ENCODE data around the gene CHRNA4. TPM values are rescaled to one million over a fixed set of nuclear protein-coding genes. Genes with fewer than 3 reads are reported as not detected.

CHRNA4 gene
- total RNA-seq, 1 donor from 2014 or later, result not detected

DNA sequence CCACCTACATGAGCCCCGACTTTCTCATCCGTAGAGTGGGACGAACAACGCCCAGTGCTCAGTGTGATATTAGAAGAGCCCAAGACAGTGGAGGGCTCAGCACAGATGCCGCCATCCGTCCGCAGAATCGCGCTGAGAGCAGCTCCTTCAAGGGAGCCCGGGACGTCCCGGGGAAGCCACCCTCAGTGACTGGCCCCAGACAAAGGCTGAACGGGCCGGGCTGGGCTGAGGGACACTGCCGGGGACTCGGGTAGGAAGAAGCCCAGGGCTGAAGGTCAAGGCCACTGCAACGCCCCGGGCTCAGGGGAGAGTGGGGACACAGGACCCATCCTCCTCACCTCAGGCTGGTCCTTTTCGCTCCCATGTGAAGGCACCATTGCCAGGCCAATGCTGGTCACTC lies 12.8 kb upstream of the CHRNA4 start:
- no peaks in the 10 kb centered on the region for H3K36me3 ChIP-seq
- H3K9me3 ChIP-seq, result no peaks in the 10 kb centered on the region
- TF ChIP-seq, protein P1, sequence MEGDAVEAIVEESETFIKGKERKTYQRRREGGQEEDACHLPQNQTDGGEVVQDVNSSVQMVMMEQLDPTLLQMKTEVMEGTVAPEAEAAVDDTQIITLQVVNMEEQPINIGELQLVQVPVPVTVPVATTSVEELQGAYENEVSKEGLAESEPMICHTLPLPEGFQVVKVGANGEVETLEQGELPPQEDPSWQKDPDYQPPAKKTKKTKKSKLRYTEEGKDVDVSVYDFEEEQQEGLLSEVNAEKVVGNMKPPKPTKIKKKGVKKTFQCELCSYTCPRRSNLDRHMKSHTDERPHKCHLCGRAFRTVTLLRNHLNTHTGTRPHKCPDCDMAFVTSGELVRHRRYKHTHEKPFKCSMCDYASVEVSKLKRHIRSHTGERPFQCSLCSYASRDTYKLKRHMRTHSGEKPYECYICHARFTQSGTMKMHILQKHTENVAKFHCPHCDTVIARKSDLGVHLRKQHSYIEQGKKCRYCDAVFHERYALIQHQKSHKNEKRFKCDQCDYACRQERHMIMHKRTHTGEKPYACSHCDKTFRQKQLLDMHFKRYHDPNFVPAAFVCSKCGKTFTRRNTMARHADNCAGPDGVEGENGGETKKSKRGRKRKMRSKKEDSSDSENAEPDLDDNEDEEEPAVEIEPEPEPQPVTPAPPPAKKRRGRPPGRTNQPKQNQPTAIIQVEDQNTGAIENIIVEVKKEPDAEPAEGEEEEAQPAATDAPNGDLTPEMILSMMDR (IDR thresholded peaks at IDR 0.05), result no peak
- no peak overlapping the region for H3K4me3 ChIP-seq
- H3K27ac ChIP-seq, result no peak overlapping the region
- ATAC-seq (no peak), DNase-seq (no peak)
- H3K27me3 ChIP-seq (ENCODE audit: low read depth), result peaks cover 76% of the 10 kb centered on the region
- no peaks in the 10 kb centered on the region for H3K4me1 ChIP-seq
- intact Hi-C loops (cut with DNase I), result no loop called here

DNA sequence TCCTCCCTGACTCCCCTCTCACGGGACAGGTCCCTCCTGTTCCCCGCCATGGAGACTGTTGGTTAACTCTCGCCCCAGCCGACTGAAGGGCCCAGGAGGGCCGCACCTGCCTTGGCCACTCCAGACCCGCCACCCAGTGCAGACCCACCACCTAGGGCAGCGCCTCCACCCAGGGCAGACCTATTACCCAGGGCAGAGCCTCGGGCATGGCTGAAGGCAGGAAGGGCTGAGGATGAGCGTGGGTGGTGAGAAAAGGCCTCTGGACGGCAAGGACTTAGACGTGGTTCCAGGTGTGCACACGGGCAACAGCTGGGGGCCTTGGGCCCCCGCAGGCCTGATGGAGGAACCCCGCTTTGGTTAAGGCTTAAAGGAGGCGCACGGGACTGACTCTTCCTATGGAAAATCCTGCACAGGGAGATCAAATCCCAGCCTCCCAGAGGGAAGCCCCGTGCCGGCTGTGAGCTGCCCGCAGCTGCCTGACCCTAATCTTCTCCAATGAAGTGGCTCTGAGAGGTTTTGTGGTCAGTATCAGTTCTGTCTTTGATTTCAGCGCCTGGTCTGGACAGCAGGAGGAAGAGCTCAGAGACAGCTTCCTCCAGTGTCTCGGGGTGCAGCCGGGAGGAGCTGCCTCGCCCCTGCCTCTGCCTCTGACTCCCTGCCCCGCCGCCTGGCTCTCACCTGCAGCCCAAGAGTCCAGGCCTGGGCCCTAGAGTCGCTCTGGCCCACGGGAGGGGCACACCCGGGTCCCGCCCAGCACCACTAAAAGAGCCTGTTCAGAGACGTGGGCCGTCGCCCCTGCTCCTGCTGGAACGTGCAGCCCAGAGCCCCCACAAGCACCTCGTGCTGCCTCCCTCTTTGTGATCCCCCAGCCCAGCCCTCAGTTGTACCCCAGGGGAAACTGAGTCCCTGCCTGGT lies 12.1 kb upstream of the CHRNA4 start:
- Histone ChIP-seq H3K9me3 (no peaks in the 10 kb centered on the region), H3K4me3 (no peak overlapping the region), H3K4me1 (no peaks in the 10 kb centered on the region), H3K36me3 (no peaks in the 10 kb centered on the region), H3K27me3 (ENCODE audit: low read depth) (peaks cover 76% of the 10 kb centered on the region), H3K27ac (no peak overlapping the region)
- TF ChIP-seq, protein P1 (IDR thresholded peaks at IDR 0.05), result no peak
- ATAC-seq (no peak), DNase-seq (no peak)
- intact Hi-C loops (cut with DNase I), result no loop called here

DNA sequence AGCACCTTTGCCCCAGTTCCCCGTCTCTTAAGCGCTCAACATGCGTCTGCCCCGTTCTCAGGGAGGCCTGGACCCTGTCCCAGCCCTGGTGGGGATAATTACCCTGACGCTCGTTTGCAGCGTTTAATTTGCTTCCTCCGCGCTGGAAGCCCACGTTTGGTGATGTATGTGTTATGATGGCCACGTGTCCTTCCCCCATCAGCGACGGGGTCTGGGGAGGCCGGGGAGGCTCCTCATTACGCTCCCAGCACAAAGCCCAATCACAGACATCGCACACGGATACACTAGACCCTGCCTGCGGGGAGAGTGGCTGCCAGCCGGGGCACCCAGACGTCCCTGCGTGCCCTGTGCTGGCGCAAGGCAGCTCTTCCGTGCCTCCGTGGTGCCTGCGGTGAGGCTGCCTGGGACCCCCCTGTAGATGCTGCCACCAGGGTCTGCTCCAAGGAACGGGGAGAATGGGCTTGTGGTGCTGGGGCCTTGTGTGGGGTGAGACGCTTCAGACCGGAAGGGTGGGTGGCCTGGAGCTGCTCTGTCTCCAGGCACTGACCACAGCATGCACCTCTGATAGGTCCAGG lies 10.2 kb upstream of the CHRNA4 start:
- no peak for DNase-seq

DNA sequence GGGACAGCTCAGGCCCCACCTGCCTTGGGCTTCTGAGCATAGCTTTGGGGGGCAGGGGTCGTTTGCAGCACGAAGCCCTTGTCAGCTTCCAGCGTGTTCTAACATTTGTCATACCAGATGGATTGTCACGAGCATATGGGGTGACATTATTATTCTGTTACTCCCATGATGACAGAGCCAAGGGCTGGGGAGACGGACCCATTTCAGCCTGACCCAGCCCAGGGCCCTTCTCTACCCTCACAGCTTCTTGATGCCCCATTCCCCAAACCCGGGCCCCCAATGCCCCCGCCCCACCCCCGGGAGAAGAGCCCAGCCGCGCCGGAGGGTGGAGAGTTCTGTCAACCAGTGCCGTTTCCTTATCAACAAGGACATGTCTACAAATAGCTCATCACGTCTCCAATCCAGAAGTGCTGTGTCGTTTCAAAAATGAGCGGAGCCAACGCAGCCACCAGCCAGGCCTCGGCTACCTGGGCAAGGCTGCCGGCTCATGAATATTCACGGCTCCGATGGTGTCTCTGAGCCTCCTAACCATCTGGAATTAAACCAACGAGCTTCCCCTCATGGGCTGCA lies 9.6 kb upstream of the CHRNA4 start:
- TF ChIP-seq, protein P1 (IDR thresholded peaks at IDR 0.05), result no peak
- no peak overlapping the region for H3K27ac ChIP-seq
- H3K4me1 ChIP-seq, result no peaks in the 10 kb centered on the region
- DNase-seq (no peak), ATAC-seq (no peak)
- H3K9me3 ChIP-seq, result no peaks in the 10 kb centered on the region
- intact Hi-C loops (cut with DNase I), result no loop called here
- peaks cover 74% of the 10 kb centered on the region for H3K27me3 ChIP-seq (ENCODE audit: low read depth)
- no peak overlapping the region for H3K4me3 ChIP-seq
- no peaks in the 10 kb centered on the region for H3K36me3 ChIP-seq

More for the DNA sequence above, 10.2 kb upstream of the CHRNA4 start:
- intact Hi-C loops (cut with DNase I), result no loop called here
- no peaks in the 10 kb centered on the region for H3K4me1 ChIP-seq
- H3K27ac ChIP-seq, result no peak overlapping the region
- TF ChIP-seq, protein P1 (IDR thresholded peaks at IDR 0.05), result no peak
- no peaks in the 10 kb centered on the region for H3K9me3 ChIP-seq
- ATAC-seq, result no peak
- H3K27me3 ChIP-seq (ENCODE audit: low read depth), result peaks cover 75% of the 10 kb centered on the region
- no peak overlapping the region for H3K4me3 ChIP-seq
- no peaks in the 10 kb centered on the region for H3K36me3 ChIP-seq

DNA sequence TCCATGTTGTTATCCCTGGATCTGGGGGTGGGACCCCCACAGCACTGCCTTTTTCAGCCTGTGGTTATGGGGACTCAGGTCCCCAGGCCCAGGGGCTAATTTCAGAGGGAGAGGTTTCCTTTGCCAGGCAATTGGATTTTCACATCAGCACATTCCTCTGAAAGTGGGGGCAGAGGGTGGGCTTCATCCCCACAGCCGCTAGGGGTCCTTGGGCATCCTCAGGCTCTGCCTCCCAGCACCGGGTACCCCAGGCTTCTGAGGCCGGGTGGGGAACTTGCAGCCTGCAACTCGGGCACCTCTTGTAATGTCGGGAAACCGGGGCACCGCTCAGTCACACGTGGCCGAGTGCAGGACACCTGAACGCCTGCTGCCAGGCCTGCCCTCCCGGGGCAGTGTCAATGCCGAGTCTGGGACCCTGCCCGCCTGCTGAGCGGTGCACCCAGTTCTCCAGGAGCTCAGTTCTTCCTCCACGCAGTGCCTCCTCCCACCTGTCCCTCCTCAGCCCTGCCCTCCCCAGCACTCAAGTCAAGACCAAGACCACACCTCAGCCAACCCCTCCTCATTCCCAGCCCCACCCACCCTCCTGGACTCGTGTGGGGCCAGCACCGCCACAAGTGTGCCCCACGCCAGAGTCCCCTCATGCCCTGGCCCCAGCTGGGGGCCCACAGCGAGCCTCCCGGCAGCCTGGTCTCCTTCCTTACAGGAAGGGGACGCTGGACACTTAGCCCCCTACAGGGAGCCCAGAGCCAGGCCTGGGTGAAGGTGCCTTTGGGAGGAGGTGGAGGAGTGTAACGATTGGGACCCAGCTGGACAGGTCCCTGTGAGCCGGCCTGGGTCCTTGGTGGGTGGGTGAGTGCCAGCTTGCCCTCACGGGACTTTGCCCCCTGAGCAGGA lies 8.8 kb upstream of the CHRNA4 start:
- Histone ChIP-seq H3K36me3 (no peaks in the 10 kb centered on the region), H3K27me3 (ENCODE audit: low read depth) (peaks cover 77% of the 10 kb centered on the region), H3K4me3 (no peak overlapping the region), H3K27ac (no peak overlapping the region), H3K9me3 (no peaks in the 10 kb centered on the region), H3K4me1 (no peaks in the 10 kb centered on the region)
- intact Hi-C loops (cut with DNase I), result no loop called here
- DNase-seq (no peak), ATAC-seq (no peak)
- TF ChIP-seq, protein P1 (IDR thresholded peaks at IDR 0.05), result no peak

Data from lower lobe of right lung (tissue), 2 donors.